SU-DHL-6 (cell line): Measurements from ENCODE around the gene CCNL2.

ENCODE experiments used
- H2AFZ ChIP-seq: fragments of 200-600 bp; sonication (generic); 2 replicates; pipeline ENCODE4 v1.6.1; 2014; ENCODE audit warnings: low read depth, mild to moderate bottlenecking, moderate library complexity, mixed read lengths, antibody characterized with exemption, low read length; ENCODE audit not compliant: severe bottlenecking
- H3F3A ChIP-seq: fragments of 200-600 bp; shearing (Covaris generic); 2 replicates; pipeline ENCODE4 v1.6.0; 2016; ENCODE audit warnings: antibody characterized with exemption, mild to moderate bottlenecking; ENCODE audit not compliant: insufficient read depth
- H3K27ac ChIP-seq: fragments of 200-600 bp; sonication (generic); 2 replicates; pipeline ENCODE4 v1.5.1; 2016; ENCODE audit warnings: low read depth, mild to moderate bottlenecking, low read length, moderate library complexity, mixed read lengths
- H3K27me3 ChIP-seq: fragments of 200-600 bp; sonication (generic), shearing (Covaris generic); 2 replicates; pipeline ENCODE4 v1.6.0; 2014; ENCODE audit warnings: mild to moderate bottlenecking, low read length
- H3K36me3 ChIP-seq: fragments of 200-600 bp; sonication (generic); 2 replicates; pipeline ENCODE4 v1.6.1; 2014; ENCODE audit warnings: mild to moderate bottlenecking, low read length, mixed read lengths
- H3K4me2 ChIP-seq: fragments of 300-600, 200-600 bp; shearing (Covaris generic), sonication (generic); 2 replicates; pipeline ENCODE4 v1.6.0; 2014; ENCODE audit warnings: low read length, low read depth, mild to moderate bottlenecking; ENCODE audit not compliant: poor library complexity, severe bottlenecking
- H3K4me3 ChIP-seq: fragments of 200-600 bp; sonication (generic); 2 replicates; pipeline ENCODE4 v1.5.1; 2014; ENCODE audit warnings: antibody characterized with exemption, low read length, mild to moderate bottlenecking, mixed read lengths; ENCODE audit not compliant: insufficient read depth, poor library complexity, severe bottlenecking
- H3K79me2 ChIP-seq: fragments of 200-600 bp; sonication (generic); 2 replicates; pipeline ENCODE4 v1.6.1; 2014; ENCODE audit warnings: mild to moderate bottlenecking, low read length, moderate library complexity; ENCODE audit not compliant: insufficient read depth
- H3K9ac ChIP-seq: fragments of 200-600 bp; sonication (generic); 2 replicates; pipeline ENCODE4 v1.7.0; 2014; ENCODE audit warnings: mild to moderate bottlenecking, low read length
- H3K9me2 ChIP-seq: fragments of 200-600 bp; sonication (generic); replicated peaks from 2 replicates; pipeline ENCODE4 v1.6.1; 2014; ENCODE audit warnings: low read length; ENCODE audit not compliant: insufficient read depth
- H3K9me3 ChIP-seq: fragments of 200-600 bp; sonication (generic); 2 replicates; pipeline ENCODE4 v1.6.1; 2014; ENCODE audit warnings: low read length, mixed read lengths; ENCODE audit not compliant: insufficient read depth
- H4K20me1 ChIP-seq: fragments of 200-600 bp; sonication (generic); 2 replicates; pipeline ENCODE4 v1.6.1; 2014; ENCODE audit warnings: low read depth, mild to moderate bottlenecking, antibody characterized with exemption, low read length, moderate library complexity, mixed read lengths
- CTCF ChIP-seq: fragments of 200-600 bp; sonication (generic); IDR thresholded peaks from one replicate; pipeline ENCODE4 v1.5.1; 2017; ENCODE audit warnings: antibody characterized with exemption, mild to moderate bottlenecking, low read length, moderate library complexity; ENCODE audit not compliant: insufficient read depth, poor library complexity, severe bottlenecking
- EZH2phosphoT487 ChIP-seq: fragments of 200-600 bp; sonication (generic), shearing (Covaris generic); conservative IDR thresholded peaks from 2 replicates; pipeline ENCODE4 v1.6.1; 2018; ENCODE audit warnings: mild to moderate bottlenecking, antibody characterized with exemption, low read length, moderate library complexity, mixed read lengths

CCNL2 gene

GRCh38 chr1:1393428-1393827 lies 5.7 kb downstream of the CCNL2 start:
- TF ChIP-seq CTCF: no peak
- no peak for TF ChIP-seq EZH2phosphoT487
- no peaks in the 10 kb centered on the region for H3K9me2 ChIP-seq
- H3K36me3 ChIP-seq: peaks cover 39% of the 10 kb centered on the region
- H3K9me3 ChIP-seq: no peaks in the 10 kb centered on the region
- H3K4me3 ChIP-seq: no peak overlapping the region
- H3K9ac ChIP-seq: no peak overlapping the region
- H2AFZ ChIP-seq: no peak overlapping the region
- no peak overlapping the region for H3K4me2 ChIP-seq
- H3K79me2 ChIP-seq: peaks cover 35% of the 10 kb centered on the region
- no peak overlapping the region for H3K27ac ChIP-seq
- no peaks in the 10 kb centered on the region for H3K27me3 ChIP-seq
- no peaks in the 10 kb centered on the region; the same call in 1 of the 2 replicates for H4K20me1 ChIP-seq
- no peaks in the 10 kb centered on the region for H3F3A ChIP-seq

- H3K27ac ChIP-seq: no peak overlapping the region
- H2AFZ ChIP-seq: no peak overlapping the region
- peaks cover 39% of the 10 kb centered on the region for H3K36me3 ChIP-seq
- no peaks in the 10 kb centered on the region for H3K9me3 ChIP-seq
- TF ChIP-seq EZH2phosphoT487: no peak
- no peak for TF ChIP-seq CTCF
- no peaks in the 10 kb centered on the region for H3K9me2 ChIP-seq
- H3F3A ChIP-seq: no peaks in the 10 kb centered on the region
- H3K4me3 ChIP-seq: no peak overlapping the region
- no peak overlapping the region for H3K9ac ChIP-seq
- no peaks in the 10 kb centered on the region for H3K27me3 ChIP-seq
- H3K79me2 ChIP-seq: peaks cover 31% of the 10 kb centered on the region
- no peaks in the 10 kb centered on the region; the same call in 1 of the 2 replicates for H4K20me1 ChIP-seq
- no peak overlapping the region for H3K4me2 ChIP-seq
These were observed 6.1 kb downstream of the CCNL2 start for GRCh38 chr1:1393014-1393413.

GRCh38 chr1:1391225-1391624 lies 7.9 kb downstream of the CCNL2 start:
- Histone ChIP-seq H3K9ac (no peak overlapping the region), H3K9me3 (no peaks in the 10 kb centered on the region), H3K27me3 (no peaks in the 10 kb centered on the region), H3K4me3 (no peak overlapping the region), H3K9me2 (no peaks in the 10 kb centered on the region), H4K20me1 (no peaks in the 10 kb centered on the region; the same call in 1 of the 2 replicates), H3K4me2 (no peak overlapping the region), H3K79me2 (peaks cover 19% of the 10 kb centered on the region), H3K36me3 (peaks cover 36% of the 10 kb centered on the region), H2AFZ (no peak overlapping the region), H3K27ac (no peak overlapping the region), H3F3A (no peaks in the 10 kb centered on the region)
- TF ChIP-seq EZH2phosphoT487: no peak
- no peak for TF ChIP-seq CTCF
